DOHH2 (cell line): ENCODE measurements around the gene WDR64.

Source experiments
- H3F3A ChIP-seq: fragments of 200-600 bp; sonication (generic), shearing (Covaris generic); 2 replicates; pipeline ENCODE4 v1.6.0; 2016; ENCODE audit warnings: antibody characterized with exemption, mild to moderate bottlenecking; ENCODE audit not compliant: control insufficient read depth, insufficient read depth
- H3K27ac ChIP-seq: fragments of 200-600 bp; sonication (generic); 2 replicates; pipeline ENCODE4 v1.5.1; 2014; ENCODE audit warnings: low read depth, mild to moderate bottlenecking, low read length, moderate library complexity
- H3K27me3 ChIP-seq: fragments of 200-600 bp; sonication (generic); 2 replicates; pipeline ENCODE4 v1.6.1; 2014; ENCODE audit warnings: mild to moderate bottlenecking, low read length, mixed read lengths; ENCODE audit not compliant: control insufficient read depth
- H3K36me3 ChIP-seq: fragments of 200-600 bp; sonication (generic); 2 replicates; pipeline ENCODE4 v1.6.1; 2014; ENCODE audit warnings: mild to moderate bottlenecking, low read length, moderate library complexity, mixed read lengths; ENCODE audit not compliant: control insufficient read depth
- H3K4me1 ChIP-seq: fragments of 200-600 bp; sonication (generic); 2 replicates; pipeline ENCODE4 v1.6.1; 2014; ENCODE audit warnings: mild to moderate bottlenecking, low read length, mixed read lengths; ENCODE audit not compliant: control insufficient read depth
- H3K4me2 ChIP-seq: fragments of 200-600 bp; sonication (generic); 2 replicates; pipeline ENCODE4 v1.6.0; 2014; ENCODE audit warnings: mild to moderate bottlenecking, low read length, moderate library complexity
- H3K4me3 ChIP-seq: fragments of 200-600 bp; sonication (generic); 2 replicates; pipeline ENCODE4 v1.5.1; 2014; ENCODE audit warnings: mild to moderate bottlenecking, low read length, mixed read lengths
- H3K79me2 ChIP-seq: fragments of 200-600 bp; sonication (generic); 2 replicates; pipeline ENCODE4 v1.6.1; 2014; ENCODE audit warnings: mild to moderate bottlenecking, low read length, mixed read lengths; ENCODE audit not compliant: control insufficient read depth
- H3K9me2 ChIP-seq: fragments of 200-600 bp; sonication (generic); replicated peaks from 2 replicates; pipeline ENCODE4 v1.6.1; 2014; ENCODE audit warnings: mild to moderate bottlenecking, low read length, mixed read lengths; ENCODE audit not compliant: control insufficient read depth
- H3K9me3 ChIP-seq: fragments of 200-600 bp; sonication (generic); 2 replicates; pipeline ENCODE4 v1.6.1; 2014; ENCODE audit warnings: antibody characterized with exemption, low read length, mixed read lengths; ENCODE audit not compliant: control insufficient read depth, insufficient read depth
- H4K20me1 ChIP-seq: fragments of 200-600 bp; sonication (generic); 2 replicates; pipeline ENCODE4 v1.6.0; 2014; ENCODE audit warnings: low read depth, mild to moderate bottlenecking, antibody characterized with exemption, low read length, moderate library complexity; ENCODE audit not compliant: control insufficient read depth, insufficient read depth
- EZH2phosphoT487 ChIP-seq: fragments of 200-600 bp; sonication (generic); IDR thresholded peaks from 2 replicates; pipeline ENCODE4 v1.6.1; 2017; ENCODE audit warnings: borderline replicate concordance, mild to moderate bottlenecking, antibody characterized with exemption, low read length, moderate library complexity, mixed read lengths
- TF ChIP-seq, protein P1 (sequence below): fragments of 200-600 bp; sonication (generic); IDR thresholded peaks from one replicate; pipeline ENCODE4 v1.5.1; 2014; ENCODE audit warnings: antibody characterized with exemption, mild to moderate bottlenecking, low read depth, low read length; ENCODE audit not compliant: poor library complexity, severe bottlenecking

WDR64 gene

DNA sequence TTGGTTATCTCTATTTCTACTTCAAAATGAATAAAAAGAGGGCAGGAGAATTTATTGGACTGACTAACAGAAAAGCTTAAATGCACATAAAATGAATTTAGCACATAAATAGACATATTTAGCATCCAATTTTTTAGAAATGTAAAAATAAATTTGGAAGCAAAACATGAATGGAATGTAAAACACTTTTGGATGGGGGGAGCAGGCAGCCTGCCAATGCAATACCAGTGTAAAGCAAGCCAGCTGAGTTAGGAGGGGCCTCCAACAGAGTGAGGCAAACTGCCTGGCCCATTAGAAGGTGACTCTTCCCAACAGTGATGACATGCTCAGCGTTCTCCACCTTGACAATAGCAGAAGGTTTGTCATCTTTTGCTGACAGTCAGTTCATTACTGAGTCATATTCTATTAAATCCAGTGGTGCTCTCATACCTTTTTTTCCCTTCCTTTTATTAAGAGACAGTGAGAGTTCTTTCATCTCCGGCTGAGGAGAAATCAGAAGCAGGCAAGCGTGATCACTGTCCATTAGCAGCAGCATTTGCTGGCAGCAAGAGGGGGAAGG, 176.5 kb downstream of the WDR64 start:
- H3K27me3 ChIP-seq, result no peaks in the 10 kb centered on the region; the same call in 1 of the 2 replicates
- no peaks in the 10 kb centered on the region for H3K36me3 ChIP-seq
- TF ChIP-seq EZH2phosphoT487, result no peak
- TF ChIP-seq, protein P1, sequence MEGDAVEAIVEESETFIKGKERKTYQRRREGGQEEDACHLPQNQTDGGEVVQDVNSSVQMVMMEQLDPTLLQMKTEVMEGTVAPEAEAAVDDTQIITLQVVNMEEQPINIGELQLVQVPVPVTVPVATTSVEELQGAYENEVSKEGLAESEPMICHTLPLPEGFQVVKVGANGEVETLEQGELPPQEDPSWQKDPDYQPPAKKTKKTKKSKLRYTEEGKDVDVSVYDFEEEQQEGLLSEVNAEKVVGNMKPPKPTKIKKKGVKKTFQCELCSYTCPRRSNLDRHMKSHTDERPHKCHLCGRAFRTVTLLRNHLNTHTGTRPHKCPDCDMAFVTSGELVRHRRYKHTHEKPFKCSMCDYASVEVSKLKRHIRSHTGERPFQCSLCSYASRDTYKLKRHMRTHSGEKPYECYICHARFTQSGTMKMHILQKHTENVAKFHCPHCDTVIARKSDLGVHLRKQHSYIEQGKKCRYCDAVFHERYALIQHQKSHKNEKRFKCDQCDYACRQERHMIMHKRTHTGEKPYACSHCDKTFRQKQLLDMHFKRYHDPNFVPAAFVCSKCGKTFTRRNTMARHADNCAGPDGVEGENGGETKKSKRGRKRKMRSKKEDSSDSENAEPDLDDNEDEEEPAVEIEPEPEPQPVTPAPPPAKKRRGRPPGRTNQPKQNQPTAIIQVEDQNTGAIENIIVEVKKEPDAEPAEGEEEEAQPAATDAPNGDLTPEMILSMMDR, result no peak
- H3K4me3 ChIP-seq, result no peak overlapping the region
- H3K9me2 ChIP-seq, result no peaks in the 10 kb centered on the region
- H3K4me1 ChIP-seq, result no peaks in the 10 kb centered on the region
- no peak overlapping the region for H3K4me2 ChIP-seq
- no peaks in the 10 kb centered on the region for H3K9me3 ChIP-seq
- H3F3A ChIP-seq, result no peaks in the 10 kb centered on the region
- H4K20me1 ChIP-seq, result no peaks in the 10 kb centered on the region
- H3K79me2 ChIP-seq, result no peaks in the 10 kb centered on the region
- H3K27ac ChIP-seq, result no peak overlapping the region

DNA sequence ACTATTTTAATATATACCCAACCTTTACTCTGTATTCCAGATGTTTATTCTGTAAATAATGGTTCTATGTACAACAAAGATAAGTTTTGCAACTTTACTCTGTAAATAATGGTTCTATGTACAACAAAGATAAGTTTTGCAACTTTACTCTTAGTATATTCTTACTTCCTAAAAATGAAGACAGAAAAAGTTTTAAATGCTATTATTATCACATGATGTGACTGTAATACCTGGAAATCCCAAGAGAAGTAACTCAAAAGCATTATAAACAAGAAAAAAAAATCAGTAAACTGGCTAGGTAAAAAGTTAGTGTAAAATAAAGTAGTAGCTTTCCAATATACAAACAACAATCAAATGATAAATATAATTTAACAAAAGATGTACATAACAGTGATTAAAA, 177.4 kb downstream of the WDR64 start:
- Histone ChIP-seq H3K27me3 (peaks cover 3% of the 10 kb centered on the region; the same call in 1 of the 2 replicates), H3K9me3 (no peaks in the 10 kb centered on the region), H3K79me2 (no peaks in the 10 kb centered on the region), H3K4me3 (no peak overlapping the region), H4K20me1 (no peaks in the 10 kb centered on the region), H3K36me3 (no peaks in the 10 kb centered on the region), H3K9me2 (no peaks in the 10 kb centered on the region), H3K27ac (no peak overlapping the region), H3K4me2 (no peak overlapping the region), H3K4me1 (no peaks in the 10 kb centered on the region), H3F3A (no peaks in the 10 kb centered on the region)
- TF ChIP-seq, protein P1, result no peak
- no peak for TF ChIP-seq EZH2phosphoT487

DNA sequence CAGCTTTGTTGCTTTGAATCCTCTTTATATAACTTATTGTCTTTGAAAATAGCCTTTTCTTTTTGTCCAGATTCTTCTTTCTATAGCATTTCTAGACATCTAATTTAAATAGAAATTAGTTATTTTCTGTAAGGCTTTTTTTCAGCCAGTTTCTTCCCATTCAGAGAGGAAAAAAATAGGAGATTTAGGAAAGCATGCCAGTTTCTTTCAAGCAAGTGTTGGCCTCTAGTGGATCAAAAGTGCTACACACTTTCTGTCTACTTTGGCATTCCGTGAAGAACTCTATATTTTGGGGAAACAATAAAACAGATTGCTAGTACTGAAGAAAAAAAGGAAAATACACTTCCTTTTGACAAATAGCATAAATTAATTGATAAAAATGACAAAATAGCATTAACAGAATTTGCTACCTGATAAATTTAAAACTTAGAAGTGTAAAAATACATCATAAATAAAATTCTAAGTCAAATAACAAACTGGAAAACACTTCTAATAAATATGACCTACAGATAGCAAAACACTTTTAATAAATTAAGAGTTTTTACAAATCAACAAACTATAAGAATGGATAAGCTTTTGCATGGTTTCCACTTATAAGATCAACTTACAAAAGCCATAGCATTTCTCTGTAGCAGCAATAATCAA, 182.8 kb downstream of the WDR64 start:
- H3K36me3 ChIP-seq, result no peaks in the 10 kb centered on the region
- no peaks in the 10 kb centered on the region for H3K4me1 ChIP-seq
- H3K79me2 ChIP-seq, result no peaks in the 10 kb centered on the region
- no peak overlapping the region for H3K27ac ChIP-seq
- peaks cover 3% of the 10 kb centered on the region; the same call in 1 of the 2 replicates for H3K27me3 ChIP-seq
- no peaks in the 10 kb centered on the region for H3K9me2 ChIP-seq
- TF ChIP-seq EZH2phosphoT487, result no peak
- TF ChIP-seq, protein P1, result peak; percentile 46
- H3F3A ChIP-seq, result no peaks in the 10 kb centered on the region
- no peak overlapping the region for H3K4me3 ChIP-seq
- no peak overlapping the region for H3K4me2 ChIP-seq
- H3K9me3 ChIP-seq, result no peaks in the 10 kb centered on the region
- H4K20me1 ChIP-seq, result no peaks in the 10 kb centered on the region
